Muscle layer of duodenum (tissue), 2 donors: Measurements from ENCODE around the gene ZCCHC7.

Source experiments
- H3K27ac ChIP-seq: one replicate; pipeline ENCODE4 v1.7.0; 2013; ENCODE audit warnings: mild to moderate bottlenecking, low read length
- H3K27me3 ChIP-seq: one replicate; pipeline ENCODE4 v1.7.0; 2013; ENCODE audit warnings: low read depth, mild to moderate bottlenecking, control low read depth, low read length
- H3K36me3 ChIP-seq, 2 donors: one replicate each; pipeline ENCODE4 v1.7.0; 2013; ENCODE audit warnings: low read length in 2 of 2, control low read depth in 1 of 2, mild to moderate bottlenecking in 1 of 2; ENCODE audit not compliant: insufficient read depth in 2 of 2, control insufficient read depth in 1 of 2
- H3K4me1 ChIP-seq, 2 donors: one replicate each; pipeline ENCODE4 v1.7.0; 2013; ENCODE audit warnings: low read length in 2 of 2, mild to moderate bottlenecking in 2 of 2, control low read depth in 1 of 2, moderate library complexity in 1 of 2; ENCODE audit not compliant: insufficient read depth in 2 of 2, control insufficient read depth in 1 of 2
- H3K4me3 ChIP-seq, 2 donors: one replicate each; pipeline ENCODE4 v1.7.0; 2013; ENCODE audit warnings: low read length in 2 of 2, low read depth in 1 of 2, mild to moderate bottlenecking in 1 of 2
- H3K9me3 ChIP-seq, 2 donors: one replicate each; pipeline ENCODE4 v1.7.0; 2013; ENCODE audit warnings: low read length in 2 of 2, control low read depth in 1 of 2, mild to moderate bottlenecking in 1 of 2; ENCODE audit not compliant: control insufficient read depth in 1 of 2
- donor health status: healthy.

The ZCCHC7 gene

GRCh38 chr9:37345038-37345437 is 224.7 kb downstream of the ZCCHC7 start:
- no peaks in the 10 kb centered on the region for H3K27me3 ChIP-seq
- no peaks in the 10 kb centered on the region for H3K4me1 ChIP-seq
- no peaks in the 10 kb centered on the region for H3K36me3 ChIP-seq
- H3K27ac ChIP-seq = no peak overlapping the region
- no peaks in the 10 kb centered on the region for H3K9me3 ChIP-seq
- H3K4me3 ChIP-seq = no peak overlapping the region

- H3K36me3 ChIP-seq = peaks cover 0 to 17% of the 10 kb centered on the region in 2 donors
- H3K4me1 ChIP-seq = no peaks in the 10 kb centered on the region
- H3K27me3 ChIP-seq = no peaks in the 10 kb centered on the region
- no peaks in the 10 kb centered on the region for H3K9me3 ChIP-seq
- no peak overlapping the region for H3K4me3 ChIP-seq
- no peak overlapping the region for H3K27ac ChIP-seq
Measured at GRCh38 chr9:37348917-37349316, 228.5 kb downstream of the ZCCHC7 start.

GRCh38 chr9:37350486-37351190 is 230.3 kb downstream of the ZCCHC7 start:
- Histone ChIP-seq H3K27me3 (no peaks in the 10 kb centered on the region), H3K4me1 (no peaks in the 10 kb centered on the region), H3K36me3 (peaks cover 0 to 26% of the 10 kb centered on the region in 2 donors), H3K27ac (no peak overlapping the region), H3K4me3 (no peak overlapping the region), H3K9me3 (no peaks in the 10 kb centered on the region)

GRCh38 chr9:37353791-37354190 is 233.4 kb downstream of the ZCCHC7 start:
- Histone ChIP-seq H3K9me3 (no peaks in the 10 kb centered on the region), H3K4me3 (no peak overlapping the region), H3K27ac (no peak overlapping the region), H3K36me3 (peaks cover 0 to 33% of the 10 kb centered on the region in 2 donors), H3K27me3 (no peaks in the 10 kb centered on the region), H3K4me1 (no peaks in the 10 kb centered on the region)

- H3K4me3 ChIP-seq = no peak overlapping the region
- peaks cover 0 to 6% of the 10 kb centered on the region in 2 donors for H3K36me3 ChIP-seq
- no peaks in the 10 kb centered on the region for H3K9me3 ChIP-seq
Measured at GRCh38 chr9:37362430-37362829, 242.1 kb downstream of the ZCCHC7 start.

GRCh38 chr9:37363124-37363523 is 242.8 kb downstream of the ZCCHC7 start:
- peaks cover 0 to 6% of the 10 kb centered on the region in 2 donors for H3K36me3 ChIP-seq
- no peaks in the 10 kb centered on the region for H3K27me3 ChIP-seq

More at GRCh38 chr9:37362430-37362829, 242.1 kb downstream of the ZCCHC7 start:
- H3K27me3 ChIP-seq = no peaks in the 10 kb centered on the region
- no peaks in the 10 kb centered on the region for H3K4me1 ChIP-seq
- H3K27ac ChIP-seq = no peak overlapping the region

GRCh38 chr9:37364136-37364535 is 243.8 kb downstream of the ZCCHC7 start:
- Histone ChIP-seq H3K27ac (no peak overlapping the region), H3K36me3 (peaks cover 0 to under 1% of the 10 kb centered on the region in 2 donors), H3K27me3 (no peaks in the 10 kb centered on the region), H3K4me1 (no peaks in the 10 kb centered on the region), H3K4me3 (no peak overlapping the region), H3K9me3 (no peaks in the 10 kb centered on the region)

More at GRCh38 chr9:37363124-37363523, 242.8 kb downstream of the ZCCHC7 start:
- Histone ChIP-seq H3K9me3 (no peaks in the 10 kb centered on the region), H3K4me3 (no peak overlapping the region), H3K27ac (no peak overlapping the region), H3K4me1 (no peaks in the 10 kb centered on the region)

GRCh38 chr9:37364751-37365360 is 244.5 kb downstream of the ZCCHC7 start:
- no peak overlapping the region for H3K4me3 ChIP-seq
- H3K27me3 ChIP-seq = no peaks in the 10 kb centered on the region
- no peaks in the 10 kb centered on the region for H3K4me1 ChIP-seq
- no peaks in the 10 kb centered on the region for H3K9me3 ChIP-seq
- H3K36me3 ChIP-seq = no peaks in the 10 kb centered on the region
- H3K27ac ChIP-seq = no peak overlapping the region

- H3K9me3 ChIP-seq = no peaks in the 10 kb centered on the region
- no peaks in the 10 kb centered on the region for H3K27me3 ChIP-seq
- H3K36me3 ChIP-seq = no peaks in the 10 kb centered on the region
- no peaks in the 10 kb centered on the region for H3K4me1 ChIP-seq
- no peak overlapping the region for H3K27ac ChIP-seq
- H3K4me3 ChIP-seq = no peak overlapping the region
Measured at GRCh38 chr9:37369671-37370070, 249.3 kb downstream of the ZCCHC7 start.

GRCh38 chr9:37370282-37370681 is 249.9 kb downstream of the ZCCHC7 start:
- no peaks in the 10 kb centered on the region for H3K27me3 ChIP-seq
- no peaks in the 10 kb centered on the region for H3K36me3 ChIP-seq
- no peak overlapping the region for H3K4me3 ChIP-seq
- no peaks in the 10 kb centered on the region for H3K4me1 ChIP-seq
- H3K9me3 ChIP-seq = no peaks in the 10 kb centered on the region
- H3K27ac ChIP-seq = no peak overlapping the region

- no peaks in the 10 kb centered on the region for H3K27me3 ChIP-seq
- no peak overlapping the region for H3K4me3 ChIP-seq
- H3K27ac ChIP-seq = no peak overlapping the region
- H3K9me3 ChIP-seq = no peaks in the 10 kb centered on the region
- no peaks in the 10 kb centered on the region for H3K36me3 ChIP-seq
- no peaks in the 10 kb centered on the region for H3K4me1 ChIP-seq
Measured at GRCh38 chr9:37370968-37371563, 250.7 kb downstream of the ZCCHC7 start.
